Tibial artery (tissue), 4 donors: Measurements from ENCODE around the gene C1orf105.

Source experiments
- DNase-seq, 2 donors: peaks; one replicate each; pipeline ENCODE4 v3.0.0-alpha.2; 2019
- H3K27ac ChIP-seq, 2 donors: fragments of 200-600 bp; sonication (generic) in 1 of 2; 1 replicate in 1 of 2; 2 replicates in 1 of 2; pipeline ENCODE4 v1.5.1; 2018 to 2019; ENCODE audit warnings: mild to moderate bottlenecking in 1 of 2
- H3K27me3 ChIP-seq, 2 donors: fragments of 200-600 bp; sonication (generic) in 1 of 2; one replicate each; pipeline versions ENCODE4 v1.5.1 to v1.6.0; 2016 to 2019
- H3K36me3 ChIP-seq, 3 donors: fragments of 200-600 bp; sonication (generic) in 2 of 3; one replicate each; pipeline ENCODE4 v1.5.1; 2016 to 2019; ENCODE audit warnings: mild to moderate bottlenecking in 2 of 3
- H3K4me1 ChIP-seq, 4 donors: fragments of 200-600 bp; sonication (generic) in 2 of 4; 1 replicate in 3 of 4; 2 replicates in 1 of 4; pipeline ENCODE4 v1.5.1; 2016 to 2019
- H3K4me3 ChIP-seq, 2 donors: fragments of 200-600 bp; sonication (generic) in 1 of 2; 1 replicate in 1 of 2; 2 replicates in 1 of 2; pipeline ENCODE4 v1.5.1; 2018 to 2019; ENCODE audit warnings: mild to moderate bottlenecking in 2 of 2
- H3K9me3 ChIP-seq, 3 donors: fragments of 200-600 bp; sonication (generic) in 1 of 3; one replicate each; pipeline ENCODE4 v1.5.1; 2016 to 2019
- CTCF ChIP-seq, 2 experiments: fragments of 200-600 bp in 1 of 2; fragments of 450-650 bp in 1 of 2; IDR thresholded peaks; one replicate each; pipeline ENCODE4 v1.5.1; 2017 to 2019; ENCODE audit warnings: antibody characterized with exemption in 2 of 2, mild to moderate bottlenecking in 1 of 2, moderate library complexity in 1 of 2
- intact Hi-C: fragments of 100-400 bp; cut with DNase I; formaldehyde crosslinking; loops from one replicate; pipeline ENCODE4 v1.15.0; 2023; ENCODE audit warnings: low total_unique reads

The C1orf105 gene

DNA sequence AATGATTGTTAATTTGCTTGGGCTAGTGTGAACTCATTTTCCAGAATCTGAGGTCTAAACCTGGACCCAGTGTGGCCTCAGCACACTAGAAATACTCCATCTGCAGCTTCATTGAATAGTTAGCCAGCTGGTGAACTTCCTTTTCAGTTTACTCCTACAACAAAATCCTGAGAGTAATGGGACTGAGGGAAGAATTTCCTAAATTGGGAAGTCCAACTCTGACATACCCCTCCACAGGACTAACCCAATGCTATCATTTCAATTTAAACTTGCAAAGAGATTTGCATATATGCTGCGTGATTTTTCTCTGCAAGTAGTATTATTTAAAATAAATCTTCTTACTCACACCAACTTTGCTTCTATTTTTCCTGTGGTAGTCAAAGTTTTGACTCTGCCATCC is 51.2 kb downstream of the C1orf105 start:
- no peaks in the 10 kb centered on the region for H3K27me3 ChIP-seq
- no peak for DNase-seq
- H3K36me3 ChIP-seq = no peaks in the 10 kb centered on the region
- H3K9me3 ChIP-seq = no peaks in the 10 kb centered on the region
- H3K27ac ChIP-seq = no peak overlapping the region
- no peak overlapping the region for H3K4me3 ChIP-seq
- no peak for TF ChIP-seq CTCF (IDR thresholded peaks at IDR 0.05)
- H3K4me1 ChIP-seq = peaks cover 0 to 6% (median 0%) of the 10 kb centered on the region in 4 donors
- intact Hi-C loops = no loop called here

- no peak overlapping the region for H3K4me3 ChIP-seq
- H3K27me3 ChIP-seq = no peaks in the 10 kb centered on the region
- H3K4me1 ChIP-seq = peaks cover 0 to 6% (median 0%) of the 10 kb centered on the region in 4 donors
- no peaks in the 10 kb centered on the region for H3K36me3 ChIP-seq
- no peak overlapping the region for H3K27ac ChIP-seq
- DNase-seq = no peak
- no peaks in the 10 kb centered on the region for H3K9me3 ChIP-seq
- intact Hi-C loops = no loop called here
- TF ChIP-seq CTCF (IDR thresholded peaks at IDR 0.05) = no peak
These were observed 52.0 kb downstream of the C1orf105 start for GRCh38 chr1:172472495-172472894.

DNA sequence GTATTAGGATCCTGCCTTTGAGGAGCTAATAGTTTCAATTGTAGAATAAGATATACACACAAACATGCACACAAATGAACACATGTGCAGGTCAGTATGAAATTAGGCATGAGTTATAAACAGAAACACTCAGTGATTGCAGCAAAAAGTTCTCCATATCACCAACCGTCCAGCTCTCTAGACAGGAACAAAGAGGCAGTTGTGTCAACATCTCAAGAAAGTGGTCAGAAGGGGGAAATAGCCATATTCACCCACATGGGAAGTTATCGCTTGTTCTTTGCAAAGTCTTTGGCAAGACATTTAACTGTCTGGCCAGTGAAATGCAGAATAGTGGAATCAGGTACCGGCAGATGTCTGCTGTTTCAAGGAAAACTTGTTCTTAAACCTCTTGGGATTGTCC is 52.8 kb downstream of the C1orf105 start:
- Histone ChIP-seq H3K27me3 (no peaks in the 10 kb centered on the region), H3K36me3 (no peaks in the 10 kb centered on the region), H3K4me1 (peaks cover 0 to 6% (median 0%) of the 10 kb centered on the region in 4 donors), H3K27ac (no peak overlapping the region), H3K9me3 (no peaks in the 10 kb centered on the region), H3K4me3 (no peak overlapping the region)
- DNase-seq = no peak
- no peak for TF ChIP-seq CTCF (IDR thresholded peaks at IDR 0.05)
- intact Hi-C loops = no loop called here

GRCh38 chr1:172473842-172474241 is 53.4 kb downstream of the C1orf105 start:
- no peak for TF ChIP-seq CTCF (IDR thresholded peaks at IDR 0.05)
- H3K27ac ChIP-seq = no peak overlapping the region
- intact Hi-C loops = no loop called here
- no peak for DNase-seq
- no peaks in the 10 kb centered on the region for H3K9me3 ChIP-seq
- H3K4me1 ChIP-seq = peaks cover 0 to 6% (median 0%) of the 10 kb centered on the region in 4 donors
- H3K27me3 ChIP-seq = no peaks in the 10 kb centered on the region
- H3K4me3 ChIP-seq = no peak overlapping the region
- H3K36me3 ChIP-seq = no peaks in the 10 kb centered on the region

DNA sequence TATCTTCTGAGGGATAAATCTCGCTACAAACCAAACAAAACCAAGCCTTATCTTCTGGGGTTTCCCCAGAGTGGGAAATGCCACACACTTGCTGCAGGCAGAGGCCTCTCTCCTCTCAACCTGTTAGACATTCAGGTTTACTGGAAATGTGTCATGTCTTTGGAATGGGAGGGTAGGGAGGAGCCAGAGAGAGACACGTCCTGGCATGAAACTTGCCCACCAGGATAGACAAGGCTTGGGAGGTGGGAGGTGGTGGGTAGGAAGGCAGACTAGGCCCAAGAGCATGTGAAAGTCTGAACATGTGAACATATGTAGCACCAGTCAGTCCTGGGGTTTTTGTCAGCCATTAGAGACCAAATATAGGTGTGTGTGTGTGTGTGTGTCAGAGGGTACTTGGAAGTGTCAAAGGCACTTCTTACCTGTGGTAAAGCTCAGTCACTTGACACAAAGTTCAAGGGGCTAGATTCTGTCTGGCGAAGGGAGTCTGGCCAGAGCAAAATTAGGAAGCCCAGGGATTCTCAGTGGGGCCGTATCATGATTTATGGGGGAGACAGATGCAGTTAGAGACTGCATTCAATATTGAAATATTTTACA is 55.8 kb downstream of the C1orf105 start:
- H3K4me1 ChIP-seq = peaks cover 0 to 6% (median 0%) of the 10 kb centered on the region in 4 donors
- H3K27me3 ChIP-seq = peaks cover 0 to 3% of the 10 kb centered on the region in 2 donors
- no peak for TF ChIP-seq CTCF (IDR thresholded peaks at IDR 0.05)
- no peaks in the 10 kb centered on the region for H3K9me3 ChIP-seq
- no peaks in the 10 kb centered on the region for H3K36me3 ChIP-seq
- no peak overlapping the region for H3K27ac ChIP-seq
- intact Hi-C loops = no loop called here
- H3K4me3 ChIP-seq = no peak overlapping the region
- no peak for DNase-seq

DNA sequence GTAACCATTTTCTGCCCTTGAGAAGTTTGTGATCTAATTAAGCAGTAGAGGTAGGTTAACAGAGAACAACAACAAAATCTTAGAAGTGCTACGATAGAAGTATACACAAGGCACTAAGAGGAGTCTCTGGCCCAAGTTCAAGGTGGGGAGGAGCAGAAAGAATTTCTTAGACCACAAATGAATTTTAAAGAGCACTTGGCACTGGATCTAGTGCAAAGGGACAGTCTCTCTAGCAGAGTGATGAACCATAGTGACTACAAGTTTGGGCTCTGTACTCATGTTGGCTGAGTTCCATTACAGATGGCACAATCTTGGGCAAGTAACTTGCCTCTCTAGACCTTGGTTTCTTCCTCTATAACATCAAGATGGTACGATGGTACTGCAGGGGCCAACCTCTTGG is 56.7 kb downstream of the C1orf105 start:
- Histone ChIP-seq H3K27me3 (peaks cover 0 to 3% of the 10 kb centered on the region in 2 donors), H3K36me3 (no peaks in the 10 kb centered on the region), H3K27ac (no peak overlapping the region), H3K9me3 (no peaks in the 10 kb centered on the region), H3K4me1 (peaks cover 0 to 6% (median 0%) of the 10 kb centered on the region in 4 donors), H3K4me3 (no peak overlapping the region)
- intact Hi-C loops = no loop called here
- DNase-seq = no peak
- TF ChIP-seq CTCF (IDR thresholded peaks at IDR 0.05) = no peak
